ENCODE measurements around the gene REEP6.

GRCh38 chr19:1470055-1470304 is 21.0 kb upstream of the REEP6 start:
- TF ChIP-seq MAX (IDR thresholded peaks at IDR 0.05) (no peak), HNF4G (IDR thresholded peaks at IDR 0.05) (no peak), CTCF (IDR thresholded peaks at IDR 0.05; ENCODE audit: low read depth, low read length, missing input control) (no peak), REST (IDR thresholded peaks at IDR 0.05) (no peak), GABPA (IDR thresholded peaks at IDR 0.05 in 1 of 2, conservative IDR thresholded peaks at IDR 0.05 in 1 of 2) (no peak), YY1 (IDR thresholded peaks at IDR 0.05) (no peak)
